OCI-LY7 (cell line): ENCODE measurements around the gene TCP1. TPM values are rescaled to one million over a fixed set of nuclear protein-coding genes. Genes with fewer than 3 reads are reported as not detected.
"Not testable (repeated sequence)": the region's sequence is repeated elsewhere in the genome, so short reads cannot be mapped to it uniquely, and the experiment has no call there.

Experiments used
- BruUV-seq: library from RNA; stranded (reverse); fragments of 400-500 nt; replicated peaks from 2 replicates; lab custom pipeline; 2021; lab: Mats Ljungman, UMichigan
- CTCF ChIA-PET: fragments of 300-600 bp; sonication (Branson Sonifier 250); formaldehyde crosslinking; loops from one replicate; lab custom pipeline; 2022; ENCODE audit warnings: antibody characterized with exemption; ENCODE audit not compliant: unreplicated experiment; lab: Charles Lee
- POLR2A ChIA-PET: fragments of 300-600 bp; sonication (Branson Sonifier 250); formaldehyde crosslinking; loops from one replicate; lab custom pipeline; 2022; ENCODE audit warnings: antibody characterized with exemption; lab: Charles Lee
- DNase-seq: peaks from one replicate; pipeline ENCODE4 v3.0.0-alpha.2; 2015; ENCODE audit warnings: low spot score
- H2AFZ ChIP-seq: fragments of 200-600 bp; sonication (generic), shearing (Covaris generic); 2 replicates; pipeline ENCODE4 v1.6.1; 2014; ENCODE audit warnings: mild to moderate bottlenecking, antibody characterized with exemption, low read length, moderate library complexity
- H3K27ac ChIP-seq: fragments of 200-600 bp; sonication (generic); 2 replicates; pipeline ENCODE4 v1.5.1; 2014; ENCODE audit warnings: mixed run types, low read depth, mild to moderate bottlenecking, moderate library complexity, low read length, inconsistent platforms; ENCODE audit not compliant: poor library complexity, severe bottlenecking
- H3K36me3 ChIP-seq: fragments of 200-600 bp; sonication (generic); 2 replicates; pipeline ENCODE4 v1.6.1; 2014; ENCODE audit warnings: mild to moderate bottlenecking, antibody characterized with exemption, low read length, moderate library complexity, mixed read lengths; ENCODE audit not compliant: insufficient read depth
- H3K4me1 ChIP-seq: fragments of 200-600 bp; sonication (generic); 2 replicates; pipeline ENCODE4 v1.5.1; 2014; ENCODE audit warnings: mild to moderate bottlenecking, low read length; ENCODE audit not compliant: insufficient read depth, poor library complexity, severe bottlenecking
- H3K4me2 ChIP-seq: fragments of 200-600 bp; sonication (generic); 2 replicates; pipeline ENCODE4 v1.6.1; 2014; ENCODE audit warnings: mild to moderate bottlenecking, low read length
- H3K4me3 ChIP-seq: fragments of 200-600 bp; sonication (generic); 2 replicates; pipeline ENCODE4 v1.5.1; 2014; ENCODE audit warnings: mild to moderate bottlenecking, low read depth, low read length; ENCODE audit not compliant: poor library complexity, severe bottlenecking
- H3K79me2 ChIP-seq: fragments of 200-600 bp; sonication (generic); 2 replicates; pipeline ENCODE4 v1.6.1; 2016; ENCODE audit warnings: low read depth, mild to moderate bottlenecking, low read length, moderate library complexity, mixed read lengths; ENCODE audit not compliant: insufficient read depth
- H3K9me2 ChIP-seq: fragments of 200-600 bp; sonication (generic); 2 replicates; pipeline ENCODE4 v1.6.1; 2016; ENCODE audit warnings: mild to moderate bottlenecking, low read length, mixed read lengths; ENCODE audit not compliant: insufficient read depth
- H3K9me3 ChIP-seq: fragments of 200-600 bp; sonication (generic); 2 replicates; pipeline ENCODE4 v1.6.1; 2014; ENCODE audit warnings: mild to moderate bottlenecking, mixed run types, low read length, mixed read lengths
- H4K20me1 ChIP-seq: fragments of 200-600 bp; sonication (generic); 2 replicates; pipeline ENCODE4 v1.6.1; 2014; ENCODE audit warnings: mild to moderate bottlenecking, antibody characterized with exemption, low read length, moderate library complexity, mixed read lengths; ENCODE audit not compliant: insufficient read depth
- CTCF ChIP-seq: fragments of 200-600 bp; sonication (generic); conservative IDR thresholded peaks from 2 replicates; pipeline ENCODE4 v1.5.1; 2014; ENCODE audit warnings: mild to moderate bottlenecking, antibody characterized with exemption, low read length, moderate library complexity, mixed read lengths
- EZH2phosphoT487 ChIP-seq: fragments of 200-600 bp; sonication (generic); IDR thresholded peaks from 2 replicates; pipeline ENCODE4 v1.6.1; 2018; ENCODE audit warnings: low read depth, borderline replicate concordance, mild to moderate bottlenecking, mixed run types, antibody characterized with exemption, low read length, moderate library complexity, mixed read lengths
- intact Hi-C: fragments of 100-400 bp; cut with micrococcal nuclease; formaldehyde crosslinking; loops from one replicate; pipeline ENCODE4 v1.10.0; 2022; ENCODE audit not compliant: unreplicated experiment
- total RNA-seq, 2 experiments: library from RNA; depleted of rRNA in 1 of 2; stranded (reverse); fragments of >200 nt in 1 of 2; shearing (Covaris generic) in 1 of 2; gene quantifications; 2 replicates each; pipeline ENCODE4 v1.2.3, GENCODE V29; 2014 to 2022

The TCP1 gene
- total RNA-seq, 2 experiments from 2014 or later, result 319 to 386 TPM

GRCh38 chr6:159800141-159800865 lies 10.9 kb upstream of the TCP1 start, which contains the start of gene PNLDC1:
Gene PNLDC1 (plus strand): TSS chr6:159800276. CDS start chr6:159800308, 32 bp downstream.
- no peak for TF ChIP-seq EZH2phosphoT487
- no peak for TF ChIP-seq CTCF
- Histone ChIP-seq H3K9me3 (no peaks in the 10 kb centered on the region), H3K4me2 (no peak within 1 kb of the TSS), H3K4me3 (no peak within 1 kb of the TSS), H2AFZ (no peak within 1 kb of the TSS), H3K79me2 (peaks cover 18% of the 10 kb centered on the region; the same call in 1 of the 2 replicates), H3K4me1 (peaks cover 25% of the 10 kb centered on the region), H4K20me1 (no peaks in the 10 kb centered on the region), H3K27ac (no peak within 1 kb of the TSS), H3K36me3 (peaks cover 42% of the 10 kb centered on the region), H3K9me2 (no peaks in the 10 kb centered on the region)
- no TSS peak for BruUV-seq
- ChIA-PET CTCF (no interaction called here), POLR2A (interaction anchor here (0.5 to 2.2 kb wide), 2 partner anchors 12 kb away, joined by 4 to 9 read pairs; no protein-coding TSS in a partner anchor)
- DNase-seq, result no peak
- intact Hi-C loops, result no loop called here

GRCh38 chr6:159797554-159797953 lies 8.2 kb upstream of the TCP1 start:
- Histone ChIP-seq H3K36me3 (peaks cover 63% of the 10 kb centered on the region), H3K9me3 (no peaks in the 10 kb centered on the region)

GRCh38 chr6:159794976-159795375 lies 5.6 kb upstream of the TCP1 start:
- H3K4me2 ChIP-seq, H2AFZ ChIP-seq, H4K20me1 ChIP-seq, H3K4me3 ChIP-seq, BruUV-seq, DNase-seq, CTCF ChIA-PET, H3K9me3 ChIP-seq, H3K9me2 ChIP-seq: not testable (repeated sequence)
- intact Hi-C loops, result loop anchor here (10.0 kb wide), 1 partner anchor 170 kb away; the partner anchor contains the start of gene IGF2R
- Histone ChIP-seq H3K27ac (peak overlapping the region; percentile 42), H3K4me1 (peaks cover 64% of the 10 kb centered on the region), H3K79me2 (peaks cover 61% of the 10 kb centered on the region), H3K36me3 (peaks cover 80% of the 10 kb centered on the region)
- POLR2A ChIA-PET, result interaction anchor here (1.0 kb wide), 1 partner anchor 13 kb away, joined by 4 read pairs; no protein-coding TSS in a partner anchor

More at GRCh38 chr6:159797554-159797953, 8.2 kb upstream of the TCP1 start:
- no peak for TF ChIP-seq CTCF
- TF ChIP-seq EZH2phosphoT487, result no peak
- no peak overlapping the region for H3K4me3 ChIP-seq
- peaks cover 40% of the 10 kb centered on the region for H3K79me2 ChIP-seq
- ChIA-PET CTCF (no interaction called here), POLR2A (no interaction called here)
- 0 out of 2 replicates have a peak overlapping the region, but pooled peaks have one; percentile 40 for H3K4me2 ChIP-seq
- peaks cover 50% of the 10 kb centered on the region for H3K4me1 ChIP-seq
- no peak for DNase-seq
- intact Hi-C loops, result loop anchor here (10.0 kb wide), 1 partner anchor 167 kb away; the partner anchor contains the start of gene IGF2R
- no TSS peak for BruUV-seq
- H3K9me2 ChIP-seq, result no peaks in the 10 kb centered on the region
- no peak overlapping the region for H2AFZ ChIP-seq
- no peaks in the 10 kb centered on the region for H4K20me1 ChIP-seq
- H3K27ac ChIP-seq, result peak overlapping the region; percentile 42
